ENCODE results near the gene VSIG8. TPM values are rescaled to one million over a fixed set of nuclear protein-coding genes. Genes with fewer than 3 reads are reported as not detected.
"Not testable (repeated sequence)": the region's sequence is repeated elsewhere in the genome, so short reads cannot be mapped to it uniquely, and the experiment has no call there.

Gene VSIG8
- total RNA-seq: 0.07 TPM in 1 of 2 replicates, not detected in the other

GRCh38 chr1:159862557-159862956 lies at the start of gene VSIG8:
Gene VSIG8 (minus strand): TSS chr1:159862657. CDS start chr1:159862521, 136 bp downstream.
- no peak for DNase-seq (ENCODE audit: low read depth)
- Histone ChIP-seq H3K27me3 (ENCODE audit: control insufficient read depth, insufficient read depth, low read length) (no peaks in the 10 kb centered on the region), H3K4me3 (ENCODE audit: low read depth, low read length) (no peak within 1 kb of the TSS), H3K36me3 (ENCODE audit: control insufficient read depth, insufficient read depth, low read length) (no peaks in the 10 kb centered on the region)
- TF ChIP-seq CTCF (IDR thresholded peaks at IDR 0.05; ENCODE audit: insufficient read depth, low read length, poor library complexity, severe bottlenecking): no peak

GRCh38 chr1:159911326-159912070 lies 49.0 kb upstream of the VSIG8 start:
- Histone ChIP-seq H3K36me3 (ENCODE audit: control insufficient read depth, insufficient read depth, low read length) (no peaks in the 10 kb centered on the region), H3K27me3 (ENCODE audit: control insufficient read depth, insufficient read depth, low read length) (no peaks in the 10 kb centered on the region), H3K4me3 (ENCODE audit: low read depth, low read length) (no peak overlapping the region)
- TF ChIP-seq CTCF (IDR thresholded peaks at IDR 0.05; ENCODE audit: insufficient read depth, low read length, poor library complexity, severe bottlenecking): no peak
- DNase-seq (ENCODE audit: low read depth): no peak

- Histone ChIP-seq H3K4me3 (ENCODE audit: low read depth, low read length) (no peak overlapping the region), H3K27me3 (ENCODE audit: control insufficient read depth, insufficient read depth, low read length) (no peaks in the 10 kb centered on the region), H3K36me3 (ENCODE audit: control insufficient read depth, insufficient read depth, low read length) (no peaks in the 10 kb centered on the region)
- TF ChIP-seq CTCF (IDR thresholded peaks at IDR 0.05; ENCODE audit: insufficient read depth, low read length, poor library complexity, severe bottlenecking): no peak
- DNase-seq (ENCODE audit: low read depth): no peak
Measured at GRCh38 chr1:159908031-159908940, 45.8 kb upstream of the VSIG8 start.

- Histone ChIP-seq H3K27me3 (ENCODE audit: control insufficient read depth, insufficient read depth, low read length) (no peaks in the 10 kb centered on the region), H3K36me3 (ENCODE audit: control insufficient read depth, insufficient read depth, low read length) (no peaks in the 10 kb centered on the region), H3K4me3 (ENCODE audit: low read depth, low read length) (no peak overlapping the region)
- TF ChIP-seq CTCF (IDR thresholded peaks at IDR 0.05; ENCODE audit: insufficient read depth, low read length, poor library complexity, severe bottlenecking): no peak
- DNase-seq (ENCODE audit: low read depth): no peak
Measured at GRCh38 chr1:159906960-159907359, 44.5 kb upstream of the VSIG8 start.

- not testable (repeated sequence) for DNase-seq (ENCODE audit: low read depth); H3K36me3 ChIP-seq (ENCODE audit: control insufficient read depth, insufficient read depth, low read length); H3K27me3 ChIP-seq (ENCODE audit: control insufficient read depth, insufficient read depth, low read length); H3K4me3 ChIP-seq (ENCODE audit: low read depth, low read length)
Measured at GRCh38 chr1:159904036-159904435, 41.6 kb upstream of the VSIG8 start.

GRCh38 chr1:159902541-159902940 lies 40.1 kb upstream of the VSIG8 start:
- no peak overlapping the region for H3K4me3 ChIP-seq (ENCODE audit: low read depth, low read length)
- no peaks in the 10 kb centered on the region for H3K27me3 ChIP-seq (ENCODE audit: control insufficient read depth, insufficient read depth, low read length)
- no peaks in the 10 kb centered on the region for H3K36me3 ChIP-seq (ENCODE audit: control insufficient read depth, insufficient read depth, low read length)
- TF ChIP-seq CTCF (IDR thresholded peaks at IDR 0.05; ENCODE audit: insufficient read depth, low read length, poor library complexity, severe bottlenecking): no peak
- DNase-seq (ENCODE audit: low read depth): no peak
